ACC112 (cell line): Measurements from ENCODE around the gene GPN2.

Source experiments
- H2AFZ ChIP-seq: fragments of 200-600 bp; sonication (generic); one replicate; pipeline ENCODE4 v1.6.0; 2017; ENCODE audit warnings: antibody characterized with exemption, low read length; ENCODE audit not compliant: unreplicated experiment
- H3K27ac ChIP-seq: fragments of 200-600 bp; sonication (generic); 2 replicates; pipeline ENCODE4 v1.5.1; 2014; ENCODE audit warnings: low read depth, mild to moderate bottlenecking, antibody characterized with exemption, low read length, moderate library complexity
- H3K27me3 ChIP-seq: fragments of 200-600 bp; sonication (generic); 2 replicates; pipeline ENCODE4 v1.6.1; 2014; ENCODE audit warnings: mild to moderate bottlenecking, antibody characterized with exemption, low read length, moderate library complexity, mixed read lengths; ENCODE audit not compliant: insufficient read depth
- H3K36me3 ChIP-seq: fragments of 200-600 bp; sonication (generic); 2 replicates; pipeline ENCODE4 v1.6.1; 2016; ENCODE audit warnings: mild to moderate bottlenecking, antibody characterized with exemption, low read length, moderate library complexity, mixed read lengths; ENCODE audit not compliant: insufficient read depth
- H3K4me1 ChIP-seq: fragments of 200-600 bp; sonication (generic); one replicate; pipeline ENCODE4 v1.6.1; 2016; ENCODE audit warnings: low read length, mixed read lengths; ENCODE audit not compliant: insufficient read depth, unreplicated experiment, control insufficient read depth
- H3K4me3 ChIP-seq: fragments of 200-600 bp; sonication (generic); 2 replicates; pipeline ENCODE4 v1.5.1; 2014; ENCODE audit warnings: mild to moderate bottlenecking, low read depth, low read length
- H3K79me2 ChIP-seq: fragments of 200-600 bp; sonication (generic); one replicate; pipeline ENCODE4 v1.6.0; 2016; ENCODE audit warnings: low read length; ENCODE audit not compliant: control insufficient read depth, unreplicated experiment, insufficient read depth

GPN2 gene

GRCh38 chr1:26856604-26857469 is 33.2 kb downstream of the GPN2 start:
- no peak overlapping the region for H2AFZ ChIP-seq
- no peaks in the 10 kb centered on the region for H3K79me2 ChIP-seq
- no peaks in the 10 kb centered on the region for H3K27me3 ChIP-seq
- H3K27ac ChIP-seq, result no peak overlapping the region
- peaks cover 2% of the 10 kb centered on the region for H3K4me1 ChIP-seq
- peaks cover 4% of the 10 kb centered on the region; the same call in 1 of the 2 replicates for H3K36me3 ChIP-seq
- no peak overlapping the region for H3K4me3 ChIP-seq

GRCh38 chr1:26856181-26856580 is 33.9 kb downstream of the GPN2 start:
- Histone ChIP-seq H3K79me2 (no peaks in the 10 kb centered on the region), H3K27me3 (no peaks in the 10 kb centered on the region), H3K4me1 (no peaks in the 10 kb centered on the region), H3K4me3 (no peak overlapping the region), H2AFZ (no peak overlapping the region), H3K36me3 (peaks cover 4% of the 10 kb centered on the region; the same call in 1 of the 2 replicates), H3K27ac (no peak overlapping the region)

DNA sequence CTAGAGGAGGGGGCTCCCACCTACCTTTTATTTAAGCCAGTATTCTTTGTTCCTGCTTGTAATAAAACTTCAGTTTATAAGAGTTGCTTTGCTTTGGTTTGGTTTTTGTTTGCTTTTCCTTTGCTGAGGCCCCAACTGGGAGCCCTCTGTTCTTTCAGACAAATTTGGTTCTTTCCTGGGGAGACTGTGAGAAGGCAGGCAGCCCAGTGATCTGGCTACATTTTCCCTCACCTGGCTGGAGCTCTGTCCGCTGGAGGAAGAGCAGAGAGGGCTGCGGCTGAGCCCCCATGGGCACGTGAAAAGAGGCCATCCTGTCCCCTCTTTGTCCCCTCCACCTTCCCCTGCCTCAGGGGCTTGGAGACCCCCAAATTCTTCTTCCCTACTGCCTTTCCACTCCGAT is 34.4 kb downstream of the GPN2 start:
- Histone ChIP-seq H3K4me3 (no peak overlapping the region), H3K4me1 (no peaks in the 10 kb centered on the region), H2AFZ (no peak overlapping the region), H3K36me3 (peaks cover 4% of the 10 kb centered on the region; the same call in 1 of the 2 replicates), H3K27ac (no peak overlapping the region), H3K79me2 (no peaks in the 10 kb centered on the region), H3K27me3 (no peaks in the 10 kb centered on the region)

- Histone ChIP-seq H3K4me3 (no peak overlapping the region), H3K79me2 (no peaks in the 10 kb centered on the region), H3K36me3 (peaks cover 10% of the 10 kb centered on the region; the same call in 1 of the 2 replicates), H3K4me1 (peaks cover 3% of the 10 kb centered on the region), H2AFZ (no peak overlapping the region), H3K27me3 (no peaks in the 10 kb centered on the region), H3K27ac (no peak overlapping the region)
These were observed 35.2 kb downstream of the GPN2 start for GRCh38 chr1:26854906-26855305.

DNA sequence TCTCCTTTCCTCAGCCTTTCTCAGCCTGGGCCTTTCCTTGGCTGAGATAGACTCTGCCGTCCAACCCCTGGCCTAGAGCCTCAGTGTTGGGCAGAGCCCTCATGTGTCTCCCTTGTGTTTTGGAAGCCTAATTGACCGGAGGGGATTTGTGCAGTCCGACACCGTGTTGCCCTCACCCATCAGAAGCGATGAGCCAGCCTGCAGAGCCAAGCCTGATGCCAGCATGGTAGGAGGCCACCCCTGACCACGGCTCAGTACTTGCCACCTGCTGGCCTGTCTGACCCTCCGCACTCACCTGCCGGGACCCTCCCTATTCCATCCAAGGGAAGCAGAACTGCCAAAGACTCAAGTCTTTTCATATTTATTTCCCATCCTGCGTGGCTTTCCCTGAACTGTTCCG is 36.5 kb downstream of the GPN2 start:
- no peaks in the 10 kb centered on the region for H3K79me2 ChIP-seq
- H3K4me3 ChIP-seq, result no peak overlapping the region
- no peaks in the 10 kb centered on the region for H3K27me3 ChIP-seq
- peaks cover 10% of the 10 kb centered on the region; the same call in 1 of the 2 replicates for H3K36me3 ChIP-seq
- no peak overlapping the region for H3K27ac ChIP-seq
- no peak overlapping the region for H2AFZ ChIP-seq
- H3K4me1 ChIP-seq, result peaks cover 14% of the 10 kb centered on the region

DNA sequence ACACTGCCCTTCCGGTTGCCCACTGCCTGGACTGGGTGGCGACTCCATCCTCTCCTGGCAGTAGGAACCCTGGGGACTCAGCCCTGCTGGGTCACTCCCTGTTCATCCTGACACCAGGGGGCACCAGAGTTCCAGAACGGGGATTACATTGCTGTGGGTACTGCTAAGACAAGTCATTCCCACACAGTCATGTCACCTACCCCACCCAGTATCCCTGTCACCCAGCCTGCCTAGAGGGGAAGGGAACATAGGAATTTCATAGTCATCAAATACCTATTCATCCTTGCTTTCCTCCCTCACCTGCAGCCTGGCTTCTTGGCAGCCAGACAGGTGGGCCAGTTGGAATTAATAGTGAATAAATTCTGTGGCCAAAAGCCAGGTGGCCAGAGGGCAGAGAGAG is 36.9 kb downstream of the GPN2 start:
- H3K4me1 ChIP-seq, result peaks cover 19% of the 10 kb centered on the region
- H3K27ac ChIP-seq, result no peak overlapping the region
- peaks cover 10% of the 10 kb centered on the region; the same call in 1 of the 2 replicates for H3K36me3 ChIP-seq
- no peaks in the 10 kb centered on the region for H3K27me3 ChIP-seq
- H3K79me2 ChIP-seq, result no peaks in the 10 kb centered on the region
- H3K4me3 ChIP-seq, result no peak overlapping the region
- H2AFZ ChIP-seq, result no peak overlapping the region

DNA sequence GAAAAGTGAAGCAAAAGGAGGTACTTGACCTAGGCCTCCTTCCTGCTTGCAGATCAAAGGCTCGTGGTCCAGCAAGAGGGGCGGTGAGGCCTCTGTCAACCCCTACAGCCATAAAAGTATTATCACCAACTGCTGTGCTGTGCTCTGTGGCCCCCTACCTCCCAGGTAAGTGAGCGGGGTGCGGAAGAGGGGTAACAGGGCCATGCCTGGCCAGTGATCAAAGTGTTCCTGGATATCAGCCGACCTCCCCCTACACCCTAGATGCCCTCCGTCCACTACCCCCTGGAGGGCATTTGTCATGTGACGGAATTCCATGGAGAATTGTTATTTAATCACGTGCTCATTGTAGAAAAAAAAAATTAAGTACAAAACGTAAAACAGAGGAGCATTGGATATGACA is 37.4 kb downstream of the GPN2 start:
- Histone ChIP-seq H3K36me3 (peaks cover 10% of the 10 kb centered on the region; the same call in 1 of the 2 replicates), H3K4me3 (no peak overlapping the region), H2AFZ (no peak overlapping the region), H3K27me3 (no peaks in the 10 kb centered on the region), H3K27ac (no peak overlapping the region), H3K4me1 (peaks cover 23% of the 10 kb centered on the region), H3K79me2 (no peaks in the 10 kb centered on the region)

- Histone ChIP-seq H3K4me1 (peaks cover 26% of the 10 kb centered on the region), H3K27ac (no peak overlapping the region), H3K27me3 (no peaks in the 10 kb centered on the region), H3K4me3 (no peak overlapping the region), H3K79me2 (no peaks in the 10 kb centered on the region), H2AFZ (no peak overlapping the region), H3K36me3 (peaks cover 10% of the 10 kb centered on the region; the same call in 1 of the 2 replicates)
These were observed 38.9 kb downstream of the GPN2 start for GRCh38 chr1:26851106-26851684.

- Histone ChIP-seq H3K79me2 (peaks cover 3% of the 10 kb centered on the region), H2AFZ (no peak overlapping the region), H3K27ac (peak overlapping the region; percentile 95), H3K36me3 (peaks cover 10% of the 10 kb centered on the region; the same call in 1 of the 2 replicates), H3K4me1 (peaks cover 29% of the 10 kb centered on the region), H3K4me3 (no peak overlapping the region), H3K27me3 (no peaks in the 10 kb centered on the region)
These were observed 40.9 kb downstream of the GPN2 start for GRCh38 chr1:26848941-26849774.

DNA sequence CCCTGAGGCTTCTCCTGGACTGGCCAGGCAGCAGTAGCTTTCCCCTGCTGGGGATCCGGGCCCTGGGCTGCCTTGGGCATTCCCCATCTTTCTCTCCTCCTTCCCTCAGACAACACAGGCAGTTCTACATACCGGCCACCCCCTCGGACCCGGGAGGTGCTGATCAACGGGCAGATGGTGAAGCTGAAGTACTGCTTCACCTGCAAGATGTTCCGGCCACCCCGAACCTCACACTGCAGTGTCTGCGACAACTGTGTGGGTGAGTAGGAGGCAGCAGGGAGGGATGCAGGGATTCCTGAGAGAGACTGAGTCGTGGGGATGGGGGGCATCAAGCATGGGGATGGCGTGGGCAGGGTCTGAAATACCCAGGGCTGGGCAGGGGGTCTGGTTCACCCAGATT is 41.6 kb downstream of the GPN2 start:
- Histone ChIP-seq H3K79me2 (peaks cover 3% of the 10 kb centered on the region), H3K27me3 (no peaks in the 10 kb centered on the region), H3K4me1 (peaks cover 29% of the 10 kb centered on the region), H2AFZ (no peak overlapping the region), H3K4me3 (no peak overlapping the region), H3K36me3 (peaks cover 10% of the 10 kb centered on the region; the same call in 1 of the 2 replicates), H3K27ac (peak overlapping the region; percentile 95)
